ENCODE results near the gene STX8.

STX8 gene

DNA sequence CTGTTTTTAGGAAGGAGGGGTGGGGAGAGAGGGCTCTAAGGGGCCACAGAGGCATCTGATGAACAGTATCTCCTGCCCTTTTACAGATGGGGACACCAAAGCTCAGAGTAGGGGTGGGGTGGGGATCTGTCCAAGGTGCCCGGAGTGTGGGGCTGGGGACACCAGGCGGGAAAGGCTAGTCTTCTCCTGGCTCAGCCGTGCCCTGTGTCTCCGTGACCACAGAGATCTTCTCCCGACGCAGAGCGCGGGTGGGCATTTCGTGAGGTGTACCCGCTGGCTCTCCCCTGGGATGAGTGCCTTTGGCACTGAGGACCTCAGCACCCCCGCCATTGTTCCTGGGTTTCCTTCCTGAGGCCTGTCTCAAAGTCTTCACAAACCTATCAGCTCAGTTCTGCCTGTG lies 344.8 kb downstream of the STX8 start:
- no peak for TF ChIP-seq CTCF (IDR thresholded peaks at IDR 0.05)
- Histone ChIP-seq H3K4me3 (no peak overlapping the region), H3K9me3 (no peaks in the 10 kb centered on the region), H3K4me1 (peaks cover 0 to 10% (median 7%) of the 10 kb centered on the region in 4 donors), H3K36me3 (no peaks in the 10 kb centered on the region), H3K27ac (no peak overlapping the region), H3K27me3 (no peaks in the 10 kb centered on the region)
- no peak for DNase-seq
- intact Hi-C loops (cut with DNase I; ENCODE audit: low total_unique reads), result no loop called here

GRCh38 chr17:9230346-9230745 lies 345.3 kb downstream of the STX8 start:
- H3K9me3 ChIP-seq, result no peaks in the 10 kb centered on the region
- H3K36me3 ChIP-seq, result no peaks in the 10 kb centered on the region
- H3K27ac ChIP-seq, result no peak overlapping the region
- TF ChIP-seq CTCF (IDR thresholded peaks at IDR 0.05), result no peak
- H3K27me3 ChIP-seq, result no peaks in the 10 kb centered on the region
- DNase-seq, result no peak
- intact Hi-C loops (cut with DNase I; ENCODE audit: low total_unique reads), result no loop called here
- peaks cover 0 to 10% (median 7%) of the 10 kb centered on the region in 4 donors for H3K4me1 ChIP-seq
- no peak overlapping the region for H3K4me3 ChIP-seq

DNA sequence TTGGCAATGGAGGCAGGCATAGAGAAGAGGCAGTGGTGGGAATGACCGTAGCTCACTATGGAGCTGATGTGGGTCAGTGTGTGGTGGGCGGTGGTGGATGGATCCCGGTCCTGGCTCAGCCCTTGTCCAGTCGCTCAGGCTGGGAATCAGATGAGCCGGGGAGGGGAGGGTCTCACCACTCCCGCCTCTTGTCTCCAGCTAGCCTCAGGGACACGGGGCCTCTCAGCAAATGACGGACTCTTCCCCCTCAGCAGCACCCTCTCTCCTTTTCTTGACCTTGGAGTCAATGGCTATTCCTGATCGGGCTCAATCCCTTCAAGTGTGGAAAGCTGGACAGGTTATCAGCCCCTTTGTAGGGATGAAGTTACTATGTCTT lies 345.8 kb downstream of the STX8 start:
- no peak for TF ChIP-seq CTCF (IDR thresholded peaks at IDR 0.05)
- Histone ChIP-seq H3K4me1 (peaks cover 0 to 10% (median 7%) of the 10 kb centered on the region in 4 donors), H3K27ac (peak overlapping the region in 1 of 2 donors; percentile 43), H3K9me3 (no peaks in the 10 kb centered on the region), H3K4me3 (no peak overlapping the region), H3K36me3 (no peaks in the 10 kb centered on the region), H3K27me3 (no peaks in the 10 kb centered on the region)
- DNase-seq, result no peak
- intact Hi-C loops (cut with DNase I; ENCODE audit: low total_unique reads), result no loop called here

DNA sequence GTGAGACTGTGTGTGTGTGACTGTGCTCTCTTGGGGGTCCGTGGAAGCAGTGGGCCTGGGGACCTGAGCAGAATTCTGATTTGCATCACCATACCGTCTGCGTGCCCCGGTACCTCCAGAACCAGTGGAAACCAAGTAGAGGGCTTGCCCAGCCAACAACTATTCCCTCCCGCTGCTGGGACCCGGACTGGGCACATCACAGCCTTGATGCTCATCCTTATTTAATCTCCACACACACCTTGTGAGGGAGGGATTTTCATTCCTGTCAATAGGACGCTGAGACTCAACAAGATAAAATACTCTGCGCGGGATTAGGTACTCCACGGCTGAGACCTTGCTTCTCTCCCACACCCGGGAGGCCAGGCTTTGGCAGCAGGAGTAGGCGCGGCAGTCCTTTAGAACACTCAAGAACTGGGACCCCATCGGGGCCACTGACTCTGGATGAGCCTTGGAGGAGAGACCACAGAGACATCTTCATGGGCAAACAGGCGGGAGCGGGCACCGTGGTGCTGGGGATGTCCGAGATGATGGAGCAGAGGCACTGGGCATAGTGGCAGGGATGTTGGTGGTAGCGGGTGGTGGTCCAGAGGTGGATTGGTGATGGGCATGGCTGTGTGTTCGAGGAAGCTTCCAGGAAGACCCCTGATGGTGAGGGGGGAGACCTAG lies 346.3 kb downstream of the STX8 start:
- Histone ChIP-seq H3K9me3 (no peaks in the 10 kb centered on the region), H3K4me1 (peaks cover 0 to 10% (median 7%) of the 10 kb centered on the region in 4 donors), H3K36me3 (no peaks in the 10 kb centered on the region), H3K27ac (peak overlapping the region in 1 of 2 donors; percentile 43), H3K27me3 (no peaks in the 10 kb centered on the region), H3K4me3 (no peak overlapping the region)
- DNase-seq, result no peak
- intact Hi-C loops (cut with DNase I; ENCODE audit: low total_unique reads), result no loop called here
- no peak for TF ChIP-seq CTCF (IDR thresholded peaks at IDR 0.05)

DNA sequence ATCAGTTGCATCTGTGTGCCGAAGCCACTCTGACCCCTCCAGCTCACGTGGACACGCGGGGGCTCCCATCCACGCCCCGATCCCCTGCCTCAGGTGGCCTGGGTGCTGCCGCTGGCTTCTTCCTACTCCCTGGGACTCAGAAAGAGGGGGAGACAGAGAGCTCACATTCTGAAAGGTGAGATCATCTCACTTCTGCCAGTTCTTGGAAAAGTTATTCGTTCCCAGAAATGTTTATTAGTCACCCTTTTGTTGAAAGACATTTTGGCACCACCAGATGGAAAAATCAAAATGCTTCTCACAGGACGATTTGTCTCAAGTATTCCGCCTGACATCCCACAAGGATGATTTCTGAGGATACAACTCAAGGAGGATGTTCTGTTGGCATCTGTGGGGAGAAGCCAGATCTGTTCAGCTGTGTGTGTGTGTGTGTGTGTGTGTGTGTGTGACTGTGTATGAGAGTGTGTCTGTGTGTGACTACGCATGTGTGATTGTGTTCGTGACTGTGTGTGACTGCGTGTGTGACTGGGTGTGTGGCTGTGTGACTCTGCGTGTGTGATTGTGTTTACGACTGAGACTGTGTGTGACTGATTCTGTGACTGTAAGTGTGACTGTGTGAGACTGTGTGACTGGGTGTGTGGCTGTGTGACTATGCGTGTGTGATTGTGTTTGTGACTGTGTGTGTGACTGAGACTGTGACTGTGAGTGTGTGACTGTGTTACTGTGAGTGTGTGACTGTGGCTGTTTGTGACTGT lies 347.0 kb downstream of the STX8 start:
- H3K4me3 ChIP-seq, result no peak overlapping the region
- no peaks in the 10 kb centered on the region for H3K36me3 ChIP-seq
- no peak for DNase-seq
- H3K9me3 ChIP-seq, result no peaks in the 10 kb centered on the region
- H3K27me3 ChIP-seq, result no peaks in the 10 kb centered on the region
- intact Hi-C loops (cut with DNase I; ENCODE audit: low total_unique reads), result no loop called here
- H3K4me1 ChIP-seq, result peaks cover 0 to 10% (median 7%) of the 10 kb centered on the region in 4 donors
- H3K27ac ChIP-seq, result peak overlapping the region; percentile 65 to 69
- TF ChIP-seq CTCF (IDR thresholded peaks at IDR 0.05), result no peak
